K562 (cell line): ENCODE results near the gene WIPF2. TPM values are rescaled to one million over a fixed set of nuclear protein-coding genes. Genes with fewer than 3 reads are reported as not detected.

ENCODE experiments used
- ATAC-seq: fragments of 200-7000 bp; cut with Tn5 transposase; 3 replicates; pipeline ENCODE4 v1.9.1; 2020; ENCODE audit warnings: moderate library complexity
- BruUV-seq: library from RNA; stranded (reverse); fragments of 400-500 nt; replicated peaks from 2 replicates; lab custom pipeline; 2021; lab: Mats Ljungman, UMichigan
- CTCF ChIA-PET: fragments of 300-600 bp; formaldehyde crosslinking; extraction: SDS; loops from one replicate; lab custom pipeline; 2021; ENCODE audit warnings: low intra/inter-chr PET ratio; lab: Yijun Ruan, JAX
- POLR2A ChIA-PET: fragments of 300-600, 350-650 bp; sonication (Branson Sonifier 250); formaldehyde crosslinking; extraction: SDS; loops from one replicate; lab custom pipeline; 2021; ENCODE audit warnings: antibody characterized with exemption, inconsistent platforms; lab: Yijun Ruan, JAX
- DNase-seq, 4 experiments: peaks; one replicate each; pipeline versions ENCODE4 v3.0.0 to v3.0.0-alpha.2; 2011 to 2018; ENCODE audit warnings: low spot score in 3 of 4, mixed read lengths in 3 of 4; ENCODE audit errors: extremely low read depth in 1 of 4
- FAIRE-seq: peaks from 2 replicates; lab custom pipeline; 2011; peaks lifted over from hg19 to GRCh38; lab: Jason Lieb, UNC
- H2AFZ ChIP-seq: 2 replicates; pipeline ENCODE4 v1.6.0; 2011; ENCODE audit warnings: low read depth, low read length, control low read depth, inconsistent platforms
- H3K27ac ChIP-seq: fragments of 200-600 bp; 3 replicates; pipeline ENCODE4 v1.8.0; 2011; ENCODE audit warnings: low read depth, mild to moderate bottlenecking, control low read depth, inconsistent platforms, low read length, moderate library complexity, mixed read lengths; ENCODE audit errors: extremely low read depth
- H3K27me3 ChIP-seq, 2 experiments: fragments of 300-600 bp in 1 of 2; 2 replicates in 1 of 2; 3 replicates in 1 of 2; pipeline versions ENCODE4 v1.6.0 to v1.8.0; 2011; ENCODE audit warnings: inconsistent platforms in 2 of 2, low read length in 2 of 2, mild to moderate bottlenecking in 1 of 2, mixed read lengths in 1 of 2, moderate library complexity in 1 of 2; ENCODE audit not compliant: control insufficient read depth in 2 of 2, insufficient read depth in 2 of 2
- H3K36me3 ChIP-seq: fragments of 300-600 bp; 3 replicates; pipeline ENCODE4 v1.8.0; 2011; ENCODE audit warnings: mild to moderate bottlenecking, low read length, inconsistent platforms; ENCODE audit not compliant: control insufficient read depth, insufficient read depth
- H3K4me1 ChIP-seq, 2 experiments: fragments of 200-600 bp in 1 of 2; replicated peaks in 1 of 2; 2 replicates in 1 of 2; 3 replicates in 1 of 2; pipeline versions ENCODE4 v1.5.1 to v1.8.0; 2011; ENCODE audit warnings: inconsistent platforms in 2 of 2, low read length in 2 of 2, mild to moderate bottlenecking in 1 of 2, mixed read lengths in 1 of 2, moderate library complexity in 1 of 2; ENCODE audit not compliant: control insufficient read depth in 2 of 2, insufficient read depth in 2 of 2
- H3K4me2 ChIP-seq: 2 replicates; pipeline ENCODE4 v1.6.1; 2011; ENCODE audit warnings: low read length, control low read depth, inconsistent platforms, mixed read lengths; ENCODE audit not compliant: insufficient read depth
- H3K4me3 ChIP-seq: fragments of 200-600 bp; sonication (generic), shearing (Covaris generic); 2 replicates; pipeline ENCODE4 v1.5.1; 2016; ENCODE audit warnings: control low read depth, inconsistent platforms
- H3K79me2 ChIP-seq: fragments of 200-600 bp; 3 replicates; pipeline ENCODE4 v1.8.0; 2011; ENCODE audit warnings: low read length, inconsistent platforms; ENCODE audit not compliant: control insufficient read depth, insufficient read depth
- H3K9ac ChIP-seq, 2 experiments: 2 replicates each; pipeline versions ENCODE4 v1.6.0 to v1.6.1; 2011; ENCODE audit warnings: low read depth in 2 of 2, low read length in 2 of 2, control low read depth in 1 of 2, inconsistent platforms in 1 of 2, mild to moderate bottlenecking in 1 of 2, mixed read lengths in 1 of 2; ENCODE audit not compliant: insufficient read depth in 1 of 2
- H3K9me1 ChIP-seq: one replicate; pipeline ENCODE4 v1.6.0; 2011; ENCODE audit warnings: inconsistent platforms, mild to moderate bottlenecking, low read length, moderate library complexity; ENCODE audit not compliant: control insufficient read depth, insufficient read depth
- H3K9me3 ChIP-seq: replicated peaks from 2 replicates; pipeline ENCODE4 v1.5.1; 2011; ENCODE audit warnings: low read depth, low read length, inconsistent platforms; ENCODE audit not compliant: control insufficient read depth, insufficient read depth
- H4K20me1 ChIP-seq: replicated peaks from 2 replicates; pipeline ENCODE4 v1.6.1; 2011; ENCODE audit warnings: low read length, inconsistent platforms, mixed read lengths; ENCODE audit not compliant: control insufficient read depth, insufficient read depth
- ADNP ChIP-seq: fragments of 200-800 bp; sonication (Bioruptor generic); IDR thresholded peaks from 2 replicates; pipeline ENCODE4 v1.6.1; 2016; ENCODE audit warnings: missing genetic modification characterization, missing compliant biosample characterization
- BCOR ChIP-seq: fragments of 450-650 bp; IDR thresholded peaks from 2 replicates; pipeline ENCODE4 v1.6.1; 2016
- CHD4 ChIP-seq: fragments of 200-600 bp; sonication (generic); IDR thresholded peaks from 3 replicates; pipeline ENCODE4 v1.6.1; 2012; ENCODE audit warnings: low read depth, mild to moderate bottlenecking, mixed read lengths, low read length, inconsistent platforms; ENCODE audit not compliant: insufficient read depth, insufficient replicate concordance, poor library complexity, severe bottlenecking
- FIP1L1 ChIP-seq: fragments of 200-400 bp; formaldehyde crosslinking; IDR thresholded peaks from 2 replicates; pipeline ENCODE4 v1.6.1; 2018; ENCODE audit warnings: mild to moderate bottlenecking, low read depth, low read length; ENCODE audit not compliant: poor library complexity, severe bottlenecking
- HDGF ChIP-seq: fragments of 450-650 bp; IDR thresholded peaks from 2 replicates; pipeline ENCODE4 v1.6.1; 2016
- MCM3 ChIP-seq: fragments of 450-650 bp; IDR thresholded peaks from 2 replicates; pipeline ENCODE4 v1.6.1; 2016
- MCM7 ChIP-seq, 2 experiments: fragments of 450-650 bp; IDR thresholded peaks; 2 replicates each; pipeline ENCODE4 v1.6.1; 2016 to 2018
- SFPQ ChIP-seq: fragments of 200-400 bp; formaldehyde crosslinking; IDR thresholded peaks from 2 replicates; pipeline ENCODE4 v1.6.1; 2017; ENCODE audit warnings: mild to moderate bottlenecking, low read depth, low read length, moderate library complexity
- SIX5 ChIP-seq, 2 experiments: IDR thresholded peaks; 2 replicates each; pipeline ENCODE4 v1.6.1; 2011; ENCODE audit warnings: low read length in 2 of 2, borderline replicate concordance in 1 of 2, low read depth in 1 of 2, mild to moderate bottlenecking in 1 of 2, moderate library complexity in 1 of 2; ENCODE audit not compliant: insufficient read depth in 1 of 2
- SP1 ChIP-seq: sonication (generic); formaldehyde crosslinking; IDR thresholded peaks from 2 replicates; pipeline ENCODE4 v1.8.1; 2022; ENCODE audit warnings: mild to moderate bottlenecking, missing genetic modification reagents
- STAG1 ChIP-seq: sonication (generic); formaldehyde crosslinking; IDR thresholded peaks from 2 replicates; pipeline ENCODE4 v1.5.0; 2020; ENCODE audit warnings: missing genetic modification reagents, borderline replicate concordance
- TEAD2 ChIP-seq: fragments of 450-650 bp; IDR thresholded peaks from 2 replicates; pipeline ENCODE4 v1.6.1; 2016; ENCODE audit warnings: missing genetic modification characterization, control low read depth, missing compliant biosample characterization
- XRCC5 ChIP-seq: fragments of 200-400 bp; formaldehyde crosslinking; IDR thresholded peaks from 2 replicates; pipeline ENCODE4 v1.6.1; 2017; ENCODE audit warnings: low read depth, mild to moderate bottlenecking, low read length
- ZEB2 ChIP-seq: fragments of 450-650 bp; IDR thresholded peaks from 2 replicates; pipeline ENCODE4 v1.6.1; 2016
- ZNF449 ChIP-seq: fragments of 250-450 bp; sonication (Bioruptor Pico); IDR thresholded peaks from 2 replicates; pipeline ENCODE4 v1.8.0; 2022; ENCODE audit warnings: moderate library complexity, mild to moderate bottlenecking, inconsistent platforms
- ZNF592 ChIP-seq: fragments of 450-650 bp; IDR thresholded peaks from 2 replicates; pipeline ENCODE4 v1.6.1; 2017; ENCODE audit warnings: antibody characterized with exemption, mild to moderate bottlenecking
- ZNF644 ChIP-seq: fragments of 200-800 bp; sonication (Bioruptor generic); IDR thresholded peaks from 2 replicates; pipeline ENCODE4 v1.6.1; 2016; ENCODE audit warnings: low read depth, missing genetic modification characterization, missing compliant biosample characterization
- WGBS: fragments of 100-300 bp; shearing (Covaris generic); methylation state at CpG from one replicate; pipeline ENCODE4 v1.1.6; 2016; ENCODE audit warnings: low coverage, mixed read lengths; ENCODE audit not compliant: insufficient coverage; ENCODE audit errors: missing lambda C conversion rate; 5-methylcytosine and 5-hydroxymethylcytosine counted together
- in situ Hi-C: fragments of 300-500 bp; cut with MboI; formaldehyde crosslinking; loops from 4 replicates; pipeline ENCODE4 v1.15.0; 2018; ENCODE audit warnings: inconsistent platforms, mixed read lengths
- intact Hi-C: fragments of 100-400 bp; cut with micrococcal nuclease; formaldehyde crosslinking; loops from 2 replicates; pipeline ENCODE4 v1.14.2; 2022
- polyA plus RNA-seq, 8 experiments: library from polyadenylated mRNA; depleted of rRNA in 4 of 8; stranded (reverse) in 5 of 8; unstranded in 3 of 8; fragments of >200 nt; fragmentation: Nextera tagmentation in 2 of 8; fragmentation: Illumina TruSeq in 1 of 8; extraction: Ambion mirVana in 2 of 8; extraction: Trizol in 1 of 8; gene quantifications; 2 replicates each; pipeline versions ENCODE4 v1.2.1 to v1.2.3, GENCODE V29; 2011 to 2014; ENCODE audit warnings: inconsistent platforms in 1 of 8, missing spikeins in 1 of 8
- total RNA-seq, 7 experiments: library from RNA; depleted of rRNA in 6 of 7; stranded (reverse); fragments of >200 nt in 6 of 7; fragmentation: Illumina TruSeq in 2 of 7; extraction: Trizol in 2 of 7; gene quantifications; 2 replicates each; pipeline versions ENCODE4 v1.2.1 to v1.2.3, GENCODE V29; 2011 to 2021; ENCODE audit warnings: low replicate concordance in 1 of 7

Gene WIPF2
- total and polyA plus RNA-seq, 9 of the 15 experiments (the other 6 are each of a cell fraction or from before 2014, with no cell fraction given): 3.6 to 15.0 (median 5.3) TPM

GRCh38 chr17:40326832-40327199, 107.7 kb downstream of the WIPF2 start:
- H3K4me2 ChIP-seq: no peak overlapping the region
- no peaks in the 10 kb centered on the region for H3K27me3 ChIP-seq
- peaks cover 15% of the 10 kb centered on the region; the same call in 1 of the 3 replicates for H3K36me3 ChIP-seq
- no peak overlapping the region for H3K27ac ChIP-seq
- no peak for ATAC-seq
- H3K79me2 ChIP-seq: peaks cover 75% of the 10 kb centered on the region
- H3K9me3 ChIP-seq: no peaks in the 10 kb centered on the region
- H2AFZ ChIP-seq: no peak overlapping the region
- no peak for DNase-seq
- no peak overlapping the region for H3K4me3 ChIP-seq
- 90% methylated on average over 1 of the region's 1 CpG for WGBS
- POLR2A ChIA-PET: interaction anchor here (1.3 to 1.4 kb wide), 3 partner anchors 8 to 35 kb away, joined by 3 to 4 read pairs (median 4); no protein-coding TSS in a partner anchor
- H4K20me1 ChIP-seq: peaks cover 7% of the 10 kb centered on the region
- no TSS peak for BruUV-seq
- peaks cover 6% of the 10 kb centered on the region for H3K9me1 ChIP-seq
- H3K9ac ChIP-seq: peak overlapping the region in 1 of 2 experiments; percentile 56; a peak in 1 of 4 replicates
- FAIRE-seq: no peak
- intact Hi-C loops (no loop called here), in situ Hi-C loops (no loop called here)
- H3K4me1 ChIP-seq: peaks cover 24 to 62% of the 10 kb centered on the region in 2 experiments
- CTCF ChIA-PET: no interaction called here
- no peak for TF ChIP-seq XRCC5
- no peak for TF ChIP-seq SP1
- no peak for TF ChIP-seq ZEB2
- no peak for TF ChIP-seq MCM3
- no peak for TF ChIP-seq ZNF592
- TF ChIP-seq BCOR: no peak
- no peak for TF ChIP-seq STAG1 (CRISPR knock-in tag)
- TF ChIP-seq ADNP (tag): no peak
- TF ChIP-seq ZNF449 (CRISPR knock-in tag): no peak
- TF ChIP-seq SFPQ: no peak
- no peak for TF ChIP-seq TEAD2 (tag)
- TF ChIP-seq ZNF644 (tag): no peak
- no peak for TF ChIP-seq SIX5 (IDR thresholded peaks at IDR 0.05; ENCODE audit: borderline replicate concordance in 1 of 2, insufficient read depth in 1 of 2, low read depth in 1 of 2, low read length in 2 of 2)
- no peak for TF ChIP-seq CHD4
- no peak for TF ChIP-seq FIP1L1
- TF ChIP-seq HDGF: no peak
- TF ChIP-seq MCM7 (IDR thresholded peaks at IDR 0.05): no peak
